NT2/D1 (cell line): ENCODE data around the gene EHBP1L1.

Experiments
- SUZ12 ChIP-seq: IDR thresholded peaks from 2 replicates; pipeline ENCODE4 v1.6.1; 2011; ENCODE audit not compliant: insufficient read length, insufficient read depth; ENCODE audit errors: extremely low read depth
- YY1 ChIP-seq: IDR thresholded peaks from 2 replicates; pipeline ENCODE4 v1.6.1; 2011; ENCODE audit not compliant: insufficient read length, insufficient read depth
- ZNF274 ChIP-seq: IDR thresholded peaks from 2 replicates; pipeline ENCODE4 v1.6.1; 2011; ENCODE audit warnings: mild to moderate bottlenecking, low read depth, low read length

- TF ChIP-seq ZNF274: no peak
- TF ChIP-seq YY1: no peak
- TF ChIP-seq SUZ12: no peak
Measured at GRCh38 chr11:65573391-65574079, 2.3 kb upstream of the EHBP1L1 start.
